Measurements from ENCODE around the gene GPR157.
"Not testable (repeated sequence)": the region's sequence is repeated elsewhere in the genome, so short reads cannot be mapped to it uniquely, and the experiment has no call there.

Gene GPR157

GRCh38 chr1:9133870-9134585 lies 5.1 kb upstream of the GPR157 start:
- DNase-seq (ENCODE audit: extremely low read depth, low read depth) = no peak
- TF ChIP-seq CTCF (IDR thresholded peaks at IDR 0.05; ENCODE audit: low read depth, low read length) = no peak

DNA sequence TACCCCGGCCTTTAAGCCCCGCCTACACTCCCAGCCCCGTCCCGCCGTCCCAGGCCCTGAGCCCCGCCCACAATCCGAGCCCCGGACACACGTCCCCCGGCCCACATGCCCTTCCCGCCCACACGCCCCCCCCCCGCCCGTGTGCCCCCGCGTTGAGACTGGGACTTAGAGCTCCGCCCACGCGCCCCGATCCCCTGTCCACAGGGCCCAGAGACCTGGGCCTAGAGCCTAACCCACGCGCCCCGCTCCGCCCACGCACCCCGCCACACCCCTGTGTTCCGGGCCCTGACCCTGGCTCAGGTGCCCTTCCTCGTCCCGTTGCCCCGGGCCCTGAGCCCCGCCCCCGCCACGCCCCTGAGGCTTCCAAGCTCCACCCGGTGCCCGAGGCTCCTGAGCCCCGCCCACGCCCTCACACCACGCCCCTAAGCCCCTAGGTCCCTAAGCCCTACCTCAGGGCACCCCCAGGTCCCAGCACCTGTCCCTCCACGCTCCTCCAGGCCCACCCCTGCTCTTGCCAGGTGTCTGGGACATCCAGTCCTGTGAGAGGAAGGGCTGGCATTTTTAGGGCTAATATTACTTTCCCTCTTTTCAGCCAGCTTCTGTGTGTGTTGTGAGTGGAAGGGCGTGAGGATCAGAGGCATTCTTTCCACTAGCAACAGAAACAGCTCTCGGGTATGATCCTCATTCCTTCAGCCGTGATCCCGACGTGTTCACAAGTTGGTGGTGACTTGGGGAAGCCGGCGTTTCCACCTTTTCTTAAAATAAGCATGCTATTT lies 552 bp upstream of the GPR157 start:
- no peak for DNase-seq (ENCODE audit: extremely low read depth, low read depth)
- TF ChIP-seq CTCF (IDR thresholded peaks at IDR 0.05; ENCODE audit: low read depth, low read length) = no peak

DNA sequence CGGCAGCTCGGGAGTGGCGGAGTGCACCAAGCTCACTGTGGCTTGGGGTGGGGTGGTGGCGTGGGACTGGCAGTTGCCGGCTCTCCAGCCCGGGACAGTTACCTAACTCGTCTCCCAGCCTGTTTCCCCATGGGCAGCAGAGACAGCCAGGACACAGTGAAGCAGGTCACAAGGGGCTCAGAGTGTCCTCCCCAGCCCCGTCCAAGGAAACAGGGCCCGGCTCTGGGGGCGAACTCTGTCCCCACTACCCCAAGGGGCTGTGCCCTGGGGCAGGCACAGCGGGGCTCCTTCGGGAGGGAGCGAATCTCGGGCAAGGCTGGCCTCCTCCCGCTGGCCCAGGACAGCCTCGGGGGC lies 759 bp downstream of the GPR157 start:
- DNase-seq (ENCODE audit: extremely low read depth, low read depth) = no peak
- no peak for TF ChIP-seq CTCF (IDR thresholded peaks at IDR 0.05; ENCODE audit: low read depth, low read length)

GRCh38 chr1:9127395-9128165 lies 1.3 kb downstream of the GPR157 start:
- no peak for TF ChIP-seq CTCF (IDR thresholded peaks at IDR 0.05; ENCODE audit: low read depth, low read length)
- DNase-seq (ENCODE audit: extremely low read depth, low read depth) = no peak

DNA sequence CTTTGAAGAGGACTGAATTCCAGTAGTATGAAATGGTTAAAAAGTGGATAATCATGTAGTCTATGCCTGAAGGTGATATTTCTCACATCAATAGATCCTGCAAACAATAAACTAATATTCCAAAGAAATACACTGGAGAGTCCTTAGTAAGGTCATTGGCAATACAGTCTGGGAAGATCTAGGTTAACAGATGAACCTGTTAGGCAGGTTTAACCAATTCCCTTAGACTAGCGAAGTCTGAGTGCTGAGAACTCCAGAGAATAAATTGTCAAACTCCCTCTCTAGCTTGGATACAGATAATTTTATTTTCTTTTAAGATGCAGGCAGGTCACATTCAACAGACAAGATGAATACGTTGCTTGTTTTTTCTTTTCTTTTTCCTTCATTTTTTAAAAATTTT lies 2.4 kb downstream of the GPR157 start:
- no peak for TF ChIP-seq CTCF (IDR thresholded peaks at IDR 0.05; ENCODE audit: low read depth, low read length)
- no peak for DNase-seq (ENCODE audit: extremely low read depth, low read depth)

GRCh38 chr1:9125847-9126246 lies 3.1 kb downstream of the GPR157 start:
- not testable (repeated sequence) for DNase-seq (ENCODE audit: extremely low read depth, low read depth)

- DNase-seq (ENCODE audit: extremely low read depth, low read depth) = no peak
- no peak for TF ChIP-seq CTCF (IDR thresholded peaks at IDR 0.05; ENCODE audit: low read depth, low read length)
Observed at GRCh38 chr1:9125325-9125724, 3.6 kb downstream of the GPR157 start.

DNA sequence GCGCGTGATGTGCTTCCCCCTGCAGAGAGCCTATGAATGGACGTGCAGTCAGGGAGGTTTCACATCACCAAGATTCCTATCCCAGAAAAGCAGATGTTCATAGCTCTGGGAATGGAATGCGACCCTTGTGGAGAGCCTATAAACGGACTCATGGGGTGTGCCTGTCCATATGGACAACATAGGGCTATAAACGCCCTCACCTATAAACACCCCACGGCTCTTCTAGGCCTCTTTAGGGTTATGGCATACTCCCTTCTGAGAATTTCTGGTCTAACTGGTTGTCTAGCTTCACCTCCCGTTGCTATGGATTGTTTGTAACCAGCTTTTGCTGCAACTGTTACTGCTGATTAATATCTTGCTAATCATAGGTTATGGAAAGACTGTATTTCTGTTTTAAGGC lies 4.5 kb downstream of the GPR157 start:
- DNase-seq (ENCODE audit: extremely low read depth, low read depth) = not testable (repeated sequence)

- not testable (repeated sequence) for DNase-seq (ENCODE audit: extremely low read depth, low read depth)
Observed at GRCh38 chr1:9123665-9124064, 5.2 kb downstream of the GPR157 start.
